Gastroesophageal sphincter (tissue), 3 donors: ENCODE data around the gene SMIM43.

Source experiments
- CTCF ChIP-seq, 4 experiments: fragments of 200-600 bp in 2 of 4; fragments of 450-650 bp in 2 of 4; sonication (generic) in 1 of 4; IDR thresholded peaks; one replicate each; pipeline ENCODE4 v1.5.1; 2017 to 2019; ENCODE audit warnings: antibody characterized with exemption in 4 of 4, mild to moderate bottlenecking in 2 of 4, moderate library complexity in 2 of 4
- POLR2AphosphoS5 ChIP-seq: sonication (generic); formaldehyde crosslinking; IDR thresholded peaks from one replicate; pipeline ENCODE4 v1.6.1; 2017; ENCODE audit warnings: antibody characterized with exemption

GRCh38 chr4:121740796-121741409 is 24.1 kb downstream of the SMIM43 start:
- TF ChIP-seq POLR2AphosphoS5 (no peak), CTCF (IDR thresholded peaks at IDR 0.05) (no peak)
